ENCODE measurements around the gene EFCAB14. TPM values are rescaled to one million over a fixed set of nuclear protein-coding genes. Genes with fewer than 3 reads are reported as not detected.

EFCAB14 gene
- total RNA-seq, 1 donor from 2014 or later: 99.8 TPM

GRCh38 chr1:46691997-46692790 lies 26.7 kb downstream of the EFCAB14 start:
- no peak overlapping the region for H3K27ac ChIP-seq
- no peak overlapping the region for H3K4me3 ChIP-seq
- no peak for TF ChIP-seq CTCF (IDR thresholded peaks at IDR 0.05)
- no peaks in the 10 kb centered on the region for H3K27me3 ChIP-seq
- DNase-seq (ENCODE audit: low spot score in 2 of 2): no peak
- no peaks in the 10 kb centered on the region for H3K9me3 ChIP-seq
- H3K4me1 ChIP-seq: peaks cover 0 to 2% of the 10 kb centered on the region in 2 donors
- H3K36me3 ChIP-seq: peaks cover 52 to 63% of the 10 kb centered on the region in 2 donors
- intact Hi-C loops (cut with DNase I): no loop called here

- peaks cover 50 to 62% of the 10 kb centered on the region in 2 donors for H3K36me3 ChIP-seq
These were observed 27.9 kb downstream of the EFCAB14 start for GRCh38 chr1:46690931-46691421.

GRCh38 chr1:46689897-46690296 lies 29.0 kb downstream of the EFCAB14 start:
- Histone ChIP-seq H3K4me3 (no peak overlapping the region), H3K27ac (no peak overlapping the region), H3K4me1 (peaks cover 0 to 4% of the 10 kb centered on the region in 2 donors), H3K27me3 (no peaks in the 10 kb centered on the region), H3K36me3 (peaks cover 44 to 63% of the 10 kb centered on the region in 2 donors), H3K9me3 (no peaks in the 10 kb centered on the region)
- intact Hi-C loops (cut with DNase I): no loop called here
- no peak for DNase-seq (ENCODE audit: low spot score in 2 of 2)
- TF ChIP-seq CTCF (IDR thresholded peaks at IDR 0.05): no peak

More at GRCh38 chr1:46690931-46691421, 27.9 kb downstream of the EFCAB14 start:
- no peaks in the 10 kb centered on the region for H3K27me3 ChIP-seq
- no peak overlapping the region for H3K4me3 ChIP-seq
- H3K4me1 ChIP-seq: peaks cover 0 to 4% of the 10 kb centered on the region in 2 donors
- H3K9me3 ChIP-seq: no peaks in the 10 kb centered on the region
- intact Hi-C loops (cut with DNase I): no loop called here
- no peak for DNase-seq (ENCODE audit: low spot score in 2 of 2)
- TF ChIP-seq CTCF (IDR thresholded peaks at IDR 0.05): no peak
- H3K27ac ChIP-seq: no peak overlapping the region

- Histone ChIP-seq H3K4me3 (no peak overlapping the region), H3K9me3 (no peaks in the 10 kb centered on the region), H3K36me3 (peaks cover 50 to 68% of the 10 kb centered on the region in 2 donors), H3K27me3 (no peaks in the 10 kb centered on the region), H3K4me1 (peaks cover 0 to 4% of the 10 kb centered on the region in 2 donors), H3K27ac (no peak overlapping the region)
- TF ChIP-seq CTCF (IDR thresholded peaks at IDR 0.05): no peak
- intact Hi-C loops (cut with DNase I): no loop called here
- no peak for DNase-seq (ENCODE audit: low spot score in 2 of 2)
These were observed 29.6 kb downstream of the EFCAB14 start for GRCh38 chr1:46689356-46689755.

GRCh38 chr1:46687921-46688509 lies 30.9 kb downstream of the EFCAB14 start:
- H3K4me1 ChIP-seq: peaks cover 0 to 4% of the 10 kb centered on the region in 2 donors
- H3K27ac ChIP-seq: peak overlapping the region in 1 of 2 donors; percentile 13
- TF ChIP-seq CTCF (IDR thresholded peaks at IDR 0.05): no peak
- peaks cover 63 to 82% of the 10 kb centered on the region in 2 donors for H3K36me3 ChIP-seq
- H3K27me3 ChIP-seq: no peaks in the 10 kb centered on the region
- H3K9me3 ChIP-seq: no peaks in the 10 kb centered on the region
- H3K4me3 ChIP-seq: no peak overlapping the region
- no peak for DNase-seq (ENCODE audit: low spot score in 2 of 2)
- intact Hi-C loops (cut with DNase I): no loop called here

All from ascending aorta (tissue), 2 donors.